ENCODE results near the gene CTSZ.

DNA sequence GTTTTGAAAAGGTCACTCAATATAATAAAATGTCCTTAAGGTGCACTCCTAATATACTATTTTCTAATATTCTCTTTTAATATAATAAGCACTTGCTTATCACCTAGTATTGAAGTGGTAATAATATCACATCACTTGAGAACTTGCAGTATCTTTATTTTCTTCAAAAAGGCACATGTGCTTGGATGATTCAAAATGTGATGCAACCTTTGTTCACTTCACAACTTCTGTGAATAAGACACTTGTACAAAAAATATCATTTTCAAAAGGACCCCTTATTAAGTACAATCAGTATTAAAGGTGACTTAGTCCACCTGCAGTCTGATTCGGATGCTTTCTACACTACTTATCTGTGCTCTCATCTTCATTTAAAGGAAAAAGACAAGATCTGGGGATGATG lies 32.2 kb upstream of the CTSZ start:
- TF ChIP-seq, protein P1, sequence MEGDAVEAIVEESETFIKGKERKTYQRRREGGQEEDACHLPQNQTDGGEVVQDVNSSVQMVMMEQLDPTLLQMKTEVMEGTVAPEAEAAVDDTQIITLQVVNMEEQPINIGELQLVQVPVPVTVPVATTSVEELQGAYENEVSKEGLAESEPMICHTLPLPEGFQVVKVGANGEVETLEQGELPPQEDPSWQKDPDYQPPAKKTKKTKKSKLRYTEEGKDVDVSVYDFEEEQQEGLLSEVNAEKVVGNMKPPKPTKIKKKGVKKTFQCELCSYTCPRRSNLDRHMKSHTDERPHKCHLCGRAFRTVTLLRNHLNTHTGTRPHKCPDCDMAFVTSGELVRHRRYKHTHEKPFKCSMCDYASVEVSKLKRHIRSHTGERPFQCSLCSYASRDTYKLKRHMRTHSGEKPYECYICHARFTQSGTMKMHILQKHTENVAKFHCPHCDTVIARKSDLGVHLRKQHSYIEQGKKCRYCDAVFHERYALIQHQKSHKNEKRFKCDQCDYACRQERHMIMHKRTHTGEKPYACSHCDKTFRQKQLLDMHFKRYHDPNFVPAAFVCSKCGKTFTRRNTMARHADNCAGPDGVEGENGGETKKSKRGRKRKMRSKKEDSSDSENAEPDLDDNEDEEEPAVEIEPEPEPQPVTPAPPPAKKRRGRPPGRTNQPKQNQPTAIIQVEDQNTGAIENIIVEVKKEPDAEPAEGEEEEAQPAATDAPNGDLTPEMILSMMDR (IDR thresholded peaks at IDR 0.05; ENCODE audit: insufficient read depth, low read length): no peak
- TF ChIP-seq, protein P2, sequence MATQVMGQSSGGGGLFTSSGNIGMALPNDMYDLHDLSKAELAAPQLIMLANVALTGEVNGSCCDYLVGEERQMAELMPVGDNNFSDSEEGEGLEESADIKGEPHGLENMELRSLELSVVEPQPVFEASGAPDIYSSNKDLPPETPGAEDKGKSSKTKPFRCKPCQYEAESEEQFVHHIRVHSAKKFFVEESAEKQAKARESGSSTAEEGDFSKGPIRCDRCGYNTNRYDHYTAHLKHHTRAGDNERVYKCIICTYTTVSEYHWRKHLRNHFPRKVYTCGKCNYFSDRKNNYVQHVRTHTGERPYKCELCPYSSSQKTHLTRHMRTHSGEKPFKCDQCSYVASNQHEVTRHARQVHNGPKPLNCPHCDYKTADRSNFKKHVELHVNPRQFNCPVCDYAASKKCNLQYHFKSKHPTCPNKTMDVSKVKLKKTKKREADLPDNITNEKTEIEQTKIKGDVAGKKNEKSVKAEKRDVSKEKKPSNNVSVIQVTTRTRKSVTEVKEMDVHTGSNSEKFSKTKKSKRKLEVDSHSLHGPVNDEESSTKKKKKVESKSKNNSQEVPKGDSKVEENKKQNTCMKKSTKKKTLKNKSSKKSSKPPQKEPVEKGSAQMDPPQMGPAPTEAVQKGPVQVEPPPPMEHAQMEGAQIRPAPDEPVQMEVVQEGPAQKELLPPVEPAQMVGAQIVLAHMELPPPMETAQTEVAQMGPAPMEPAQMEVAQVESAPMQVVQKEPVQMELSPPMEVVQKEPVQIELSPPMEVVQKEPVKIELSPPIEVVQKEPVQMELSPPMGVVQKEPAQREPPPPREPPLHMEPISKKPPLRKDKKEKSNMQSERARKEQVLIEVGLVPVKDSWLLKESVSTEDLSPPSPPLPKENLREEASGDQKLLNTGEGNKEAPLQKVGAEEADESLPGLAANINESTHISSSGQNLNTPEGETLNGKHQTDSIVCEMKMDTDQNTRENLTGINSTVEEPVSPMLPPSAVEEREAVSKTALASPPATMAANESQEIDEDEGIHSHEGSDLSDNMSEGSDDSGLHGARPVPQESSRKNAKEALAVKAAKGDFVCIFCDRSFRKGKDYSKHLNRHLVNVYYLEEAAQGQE (IDR thresholded peaks at IDR 0.05; ENCODE audit: insufficient replicate concordance, low read depth): no peak
- no peak for TF ChIP-seq GABPA (IDR thresholded peaks at IDR 0.05; ENCODE audit: low read depth)
